DOHH2 (cell line): ENCODE measurements around the gene CASZ1.

Experiments used
- EZH2phosphoT487 ChIP-seq: fragments of 200-600 bp; sonication (generic); IDR thresholded peaks from 2 replicates; pipeline ENCODE4 v1.6.1; 2017; ENCODE audit warnings: borderline replicate concordance, mild to moderate bottlenecking, antibody characterized with exemption, low read length, moderate library complexity, mixed read lengths
- TF ChIP-seq, protein P1 (sequence below): fragments of 200-600 bp; sonication (generic); IDR thresholded peaks from one replicate; pipeline ENCODE4 v1.5.1; 2014; ENCODE audit warnings: antibody characterized with exemption, mild to moderate bottlenecking, low read depth, low read length; ENCODE audit not compliant: poor library complexity, severe bottlenecking

DNA sequence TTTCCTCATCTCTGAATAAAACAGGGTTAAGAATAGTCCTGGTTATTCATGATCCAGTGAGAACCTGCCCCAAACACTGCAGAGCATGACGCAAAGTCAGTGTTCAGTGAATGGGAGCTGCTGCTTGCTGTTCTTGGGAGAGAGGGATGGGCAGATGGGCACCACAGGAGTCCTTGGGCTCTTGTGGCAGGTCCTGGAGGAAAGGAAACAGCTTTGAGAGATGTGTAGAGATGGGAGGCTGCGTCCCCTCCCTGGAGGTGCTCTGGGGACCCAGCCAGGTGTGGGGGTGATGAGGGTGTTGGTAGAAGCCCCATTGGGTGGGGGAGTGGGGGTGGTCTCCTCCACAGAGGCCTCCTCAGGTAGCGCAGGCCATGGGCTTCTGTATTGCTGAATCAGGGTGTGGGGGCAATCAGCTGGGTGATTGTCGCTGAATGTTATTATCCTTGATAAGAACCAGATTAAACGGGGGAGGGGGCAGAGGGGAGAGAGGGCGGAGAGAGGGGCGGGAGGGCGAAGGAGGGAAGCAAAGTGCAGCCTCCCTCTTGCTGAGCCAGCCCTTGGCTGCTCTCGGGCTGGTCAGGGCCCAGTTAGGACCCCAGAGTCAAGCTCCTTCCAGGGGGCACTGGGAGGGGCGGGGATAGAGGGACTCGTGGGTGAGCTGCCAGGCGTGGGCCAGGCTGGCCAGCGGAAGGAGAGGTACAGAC is 22.9 kb upstream of the CASZ1 start:
- TF ChIP-seq, protein P1, sequence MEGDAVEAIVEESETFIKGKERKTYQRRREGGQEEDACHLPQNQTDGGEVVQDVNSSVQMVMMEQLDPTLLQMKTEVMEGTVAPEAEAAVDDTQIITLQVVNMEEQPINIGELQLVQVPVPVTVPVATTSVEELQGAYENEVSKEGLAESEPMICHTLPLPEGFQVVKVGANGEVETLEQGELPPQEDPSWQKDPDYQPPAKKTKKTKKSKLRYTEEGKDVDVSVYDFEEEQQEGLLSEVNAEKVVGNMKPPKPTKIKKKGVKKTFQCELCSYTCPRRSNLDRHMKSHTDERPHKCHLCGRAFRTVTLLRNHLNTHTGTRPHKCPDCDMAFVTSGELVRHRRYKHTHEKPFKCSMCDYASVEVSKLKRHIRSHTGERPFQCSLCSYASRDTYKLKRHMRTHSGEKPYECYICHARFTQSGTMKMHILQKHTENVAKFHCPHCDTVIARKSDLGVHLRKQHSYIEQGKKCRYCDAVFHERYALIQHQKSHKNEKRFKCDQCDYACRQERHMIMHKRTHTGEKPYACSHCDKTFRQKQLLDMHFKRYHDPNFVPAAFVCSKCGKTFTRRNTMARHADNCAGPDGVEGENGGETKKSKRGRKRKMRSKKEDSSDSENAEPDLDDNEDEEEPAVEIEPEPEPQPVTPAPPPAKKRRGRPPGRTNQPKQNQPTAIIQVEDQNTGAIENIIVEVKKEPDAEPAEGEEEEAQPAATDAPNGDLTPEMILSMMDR = no peak
- no peak for TF ChIP-seq EZH2phosphoT487
